Measurements from ENCODE around the gene CAMSAP2.

The CAMSAP2 gene

DNA sequence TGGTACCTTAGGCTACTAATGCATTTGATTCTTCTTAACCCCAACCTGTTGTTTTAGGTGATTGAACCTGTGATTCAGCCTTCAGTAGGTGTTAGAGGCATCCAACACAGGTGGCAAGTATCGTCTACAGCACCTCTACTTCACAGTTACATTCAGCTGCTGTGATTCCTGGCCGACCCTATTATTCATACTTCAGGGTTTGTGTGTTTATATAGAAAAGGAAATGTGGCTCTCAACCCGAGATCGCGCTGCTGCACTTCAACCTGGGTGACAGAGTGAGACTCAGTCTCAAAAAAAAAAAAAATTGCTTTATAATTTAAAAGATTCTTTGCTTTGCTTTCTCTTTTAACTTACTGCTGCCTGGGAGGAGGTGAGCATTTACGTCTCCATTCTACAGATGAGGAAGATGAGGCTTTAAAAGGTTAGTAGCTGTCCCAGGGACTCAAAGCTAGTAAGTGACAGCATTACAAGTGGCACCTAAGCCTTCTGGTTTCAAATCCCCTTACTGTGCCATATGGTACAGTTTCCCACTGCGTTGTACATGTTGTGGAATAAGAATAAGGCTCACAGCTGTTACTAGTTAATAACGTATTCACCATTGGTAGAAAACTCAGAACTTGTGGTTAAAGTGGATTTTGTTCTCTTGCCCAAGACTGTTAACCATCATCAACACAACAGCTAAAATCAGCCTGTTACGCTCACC is 124.2 kb downstream of the CAMSAP2 start:
- Histone ChIP-seq H3K36me3 (ENCODE audit: control insufficient read depth, insufficient read depth, low read length) (peaks cover 12% of the 10 kb centered on the region), H3K4me1 (ENCODE audit: control insufficient read depth, insufficient read depth, low read length) (peaks cover 5% of the 10 kb centered on the region), H3K27ac (ENCODE audit: insufficient read depth, low read depth, low read length, poor library complexity, severe bottlenecking) (no peak overlapping the region), H3K27me3 (ENCODE audit: control insufficient read depth, insufficient read depth, low read length, poor library complexity, severe bottlenecking) (no peaks in the 10 kb centered on the region), H3K4me3 (ENCODE audit: insufficient read depth, low read depth, low read length) (no peak overlapping the region), H3K9me3 (ENCODE audit: control insufficient read depth, low read length) (no peaks in the 10 kb centered on the region)
- WGBS, 2 experiments: 96 to 100% methylated on average over 6 to 9 of the region's 9 CpGs

DNA sequence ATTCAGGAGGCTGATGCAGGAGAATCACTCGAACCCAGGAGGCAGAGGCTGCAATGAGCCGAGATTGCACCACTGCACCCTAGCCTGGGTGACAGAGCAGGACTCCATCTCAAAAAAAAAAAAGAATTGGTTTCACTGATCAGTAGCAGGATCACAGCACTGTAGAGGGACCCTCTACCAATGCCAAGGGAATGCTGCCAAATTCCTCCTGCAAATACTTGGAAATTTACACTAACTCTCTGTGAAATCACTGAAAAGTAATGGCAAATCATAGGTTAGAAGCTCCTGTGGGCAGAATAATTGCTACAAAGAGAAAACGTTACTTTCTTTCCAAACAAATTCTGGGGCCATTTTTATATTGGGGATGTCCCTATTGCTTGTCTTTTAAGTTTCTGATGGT is 127.4 kb downstream of the CAMSAP2 start:
- no peak overlapping the region for H3K4me3 ChIP-seq (ENCODE audit: insufficient read depth, low read depth, low read length)
- H3K36me3 ChIP-seq (ENCODE audit: control insufficient read depth, insufficient read depth, low read length): peaks cover 12% of the 10 kb centered on the region
- no peaks in the 10 kb centered on the region for H3K9me3 ChIP-seq (ENCODE audit: control insufficient read depth, low read length)
- no peaks in the 10 kb centered on the region for H3K27me3 ChIP-seq (ENCODE audit: control insufficient read depth, insufficient read depth, low read length, poor library complexity, severe bottlenecking)
- no peak overlapping the region for H3K27ac ChIP-seq (ENCODE audit: insufficient read depth, low read depth, low read length, poor library complexity, severe bottlenecking)
- WGBS, 2 experiments: 83 to 90% methylated on average over 3 of the region's 3 CpGs
- H3K4me1 ChIP-seq (ENCODE audit: control insufficient read depth, insufficient read depth, low read length): peaks cover 5% of the 10 kb centered on the region

DNA sequence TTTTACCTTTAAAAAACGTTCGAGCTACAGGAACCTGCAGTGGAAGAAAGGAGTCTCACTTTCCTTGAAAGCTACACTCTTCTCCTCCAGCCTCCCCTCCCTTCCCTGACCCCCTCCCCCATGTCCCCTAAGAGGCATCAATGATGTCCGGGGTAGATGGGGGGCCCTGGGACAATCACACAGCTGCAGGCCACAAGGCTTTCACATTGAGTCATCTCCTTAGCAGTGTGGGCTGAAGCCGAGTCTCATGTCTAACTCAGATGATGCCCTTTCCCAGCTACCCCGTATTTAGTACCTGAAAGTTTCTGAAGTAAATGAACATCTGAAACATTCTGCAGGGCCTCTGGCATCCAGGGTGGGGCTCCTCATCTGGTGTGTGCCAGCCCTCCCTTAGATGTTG is 127.8 kb downstream of the CAMSAP2 start:
- H3K27ac ChIP-seq (ENCODE audit: insufficient read depth, low read depth, low read length, poor library complexity, severe bottlenecking): no peak overlapping the region
- H3K36me3 ChIP-seq (ENCODE audit: control insufficient read depth, insufficient read depth, low read length): peaks cover 12% of the 10 kb centered on the region
- no peaks in the 10 kb centered on the region for H3K9me3 ChIP-seq (ENCODE audit: control insufficient read depth, low read length)
- H3K27me3 ChIP-seq (ENCODE audit: control insufficient read depth, insufficient read depth, low read length, poor library complexity, severe bottlenecking): peaks cover 4% of the 10 kb centered on the region
- H3K4me1 ChIP-seq (ENCODE audit: control insufficient read depth, insufficient read depth, low read length): peaks cover 5% of the 10 kb centered on the region
- WGBS, 2 experiments: 55 to 59% methylated on average over 5 of the region's 5 CpGs
- H3K4me3 ChIP-seq (ENCODE audit: insufficient read depth, low read depth, low read length): no peak overlapping the region

DNA sequence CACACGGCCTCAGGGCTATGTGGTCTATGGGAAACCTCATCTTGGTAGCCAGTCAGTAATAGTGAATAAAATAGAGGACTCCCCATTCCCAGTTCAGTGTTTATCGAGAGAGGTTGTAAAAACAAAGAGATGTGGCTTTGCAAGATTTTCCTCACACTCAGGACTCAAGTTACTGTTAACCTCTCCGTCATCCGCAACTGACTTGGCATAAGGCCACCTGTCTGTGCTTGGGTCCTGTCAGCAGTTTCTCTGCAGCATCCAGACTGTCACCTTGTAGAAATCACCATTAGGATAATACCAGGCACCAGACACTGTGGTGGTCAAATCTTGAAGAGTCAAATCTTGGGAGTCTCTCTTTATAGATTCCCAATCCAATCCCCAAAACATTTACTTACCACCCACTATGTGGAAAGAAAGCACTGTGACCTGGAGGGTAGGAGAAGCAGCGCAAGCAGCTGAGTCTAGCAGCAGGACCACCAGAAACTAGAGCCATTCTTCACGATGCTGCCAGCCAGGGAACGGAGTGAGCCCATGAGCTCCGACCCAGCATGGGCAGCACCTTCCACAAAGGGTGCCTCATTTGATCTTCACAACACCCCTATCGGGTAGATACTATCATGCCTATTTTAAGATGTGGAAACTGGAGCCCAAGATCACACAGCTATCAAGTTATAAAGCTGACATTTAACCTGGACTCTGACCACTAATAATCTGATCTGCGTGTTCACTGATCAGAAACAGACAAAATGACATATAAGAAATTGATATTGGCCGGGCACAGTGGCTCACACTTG is 128.5 kb downstream of the CAMSAP2 start:
- Histone ChIP-seq H3K9me3 (ENCODE audit: control insufficient read depth, low read length) (no peaks in the 10 kb centered on the region), H3K36me3 (ENCODE audit: control insufficient read depth, insufficient read depth, low read length) (peaks cover 12% of the 10 kb centered on the region), H3K27ac (ENCODE audit: insufficient read depth, low read depth, low read length, poor library complexity, severe bottlenecking) (no peak overlapping the region), H3K4me1 (ENCODE audit: control insufficient read depth, insufficient read depth, low read length) (peaks cover 5% of the 10 kb centered on the region), H3K4me3 (ENCODE audit: insufficient read depth, low read depth, low read length) (no peak overlapping the region), H3K27me3 (ENCODE audit: control insufficient read depth, insufficient read depth, low read length, poor library complexity, severe bottlenecking) (peaks cover 11% of the 10 kb centered on the region)
- WGBS, 2 experiments: 78 to 84% methylated on average over 10 of the region's 11 CpGs

DNA sequence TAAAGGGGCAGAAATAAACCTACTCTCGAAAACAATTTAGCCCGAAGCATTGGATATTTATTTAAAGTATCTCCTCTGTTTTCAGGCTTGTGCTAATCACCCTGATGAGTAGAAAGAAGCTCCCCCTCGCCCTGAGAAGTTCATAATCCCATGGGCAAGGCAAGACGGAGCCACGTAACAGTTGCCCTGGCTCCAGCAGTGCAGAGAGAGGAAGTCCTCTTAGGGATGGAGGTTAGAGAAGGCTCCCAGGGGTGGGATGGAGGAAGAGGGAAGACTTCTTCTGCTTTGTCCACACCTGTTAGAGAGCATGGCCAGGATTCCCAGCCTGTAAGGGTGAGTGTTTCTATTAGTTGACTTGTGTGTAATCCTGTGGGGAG is 130.7 kb downstream of the CAMSAP2 start:
- H3K27ac ChIP-seq (ENCODE audit: insufficient read depth, low read depth, low read length, poor library complexity, severe bottlenecking): no peak overlapping the region
- H3K4me1 ChIP-seq (ENCODE audit: control insufficient read depth, insufficient read depth, low read length): peaks cover 5% of the 10 kb centered on the region
- no peak overlapping the region for H3K4me3 ChIP-seq (ENCODE audit: insufficient read depth, low read depth, low read length)
- peaks cover 32% of the 10 kb centered on the region for H3K27me3 ChIP-seq (ENCODE audit: control insufficient read depth, insufficient read depth, low read length, poor library complexity, severe bottlenecking)
- no peaks in the 10 kb centered on the region for H3K36me3 ChIP-seq (ENCODE audit: control insufficient read depth, insufficient read depth, low read length)
- WGBS, 2 experiments: 92 to 96% methylated on average over 5 of the region's 5 CpGs
- H3K9me3 ChIP-seq (ENCODE audit: control insufficient read depth, low read length): no peaks in the 10 kb centered on the region

DNA sequence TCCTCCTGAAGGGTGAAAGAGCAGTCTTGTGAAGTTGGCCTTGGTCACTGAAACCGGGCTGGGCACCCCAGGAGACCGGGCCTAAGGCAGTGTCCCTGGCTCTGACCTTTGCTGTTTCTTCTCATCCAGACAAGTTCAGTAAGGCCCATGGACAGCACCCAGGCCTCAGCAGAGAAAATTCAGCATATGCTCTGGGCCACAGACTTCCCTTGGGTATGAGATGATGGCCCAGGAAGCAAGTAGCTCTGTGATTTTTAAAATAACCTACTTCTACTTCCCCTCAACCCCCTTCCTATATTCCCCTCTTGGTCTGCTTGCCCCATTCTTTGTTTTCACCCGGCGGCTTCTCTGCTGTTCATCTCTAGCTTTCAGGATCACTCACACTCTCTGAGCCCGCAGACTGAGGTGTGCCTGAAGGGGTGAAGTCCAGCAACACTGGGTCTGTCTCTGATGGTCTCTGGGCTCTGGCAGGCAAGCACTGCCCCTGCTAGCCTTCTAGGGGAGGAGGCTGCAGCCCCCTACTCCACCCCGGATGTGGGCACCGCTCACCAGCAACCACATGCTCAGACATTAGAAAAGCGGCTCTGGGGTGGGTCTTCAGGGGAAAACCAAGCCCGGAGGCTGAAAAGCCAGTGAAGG is 131.2 kb downstream of the CAMSAP2 start:
- H3K27me3 ChIP-seq (ENCODE audit: control insufficient read depth, insufficient read depth, low read length, poor library complexity, severe bottlenecking): peaks cover 37% of the 10 kb centered on the region
- H3K4me1 ChIP-seq (ENCODE audit: control insufficient read depth, insufficient read depth, low read length): peaks cover 5% of the 10 kb centered on the region
- no peaks in the 10 kb centered on the region for H3K9me3 ChIP-seq (ENCODE audit: control insufficient read depth, low read length)
- no peak overlapping the region for H3K4me3 ChIP-seq (ENCODE audit: insufficient read depth, low read depth, low read length)
- 92 to 94% methylated on average over 9 of the region's 9 CpGs for WGBS, 2 experiments
- H3K27ac ChIP-seq (ENCODE audit: insufficient read depth, low read depth, low read length, poor library complexity, severe bottlenecking): no peak overlapping the region
- H3K36me3 ChIP-seq (ENCODE audit: control insufficient read depth, insufficient read depth, low read length): no peaks in the 10 kb centered on the region

DNA sequence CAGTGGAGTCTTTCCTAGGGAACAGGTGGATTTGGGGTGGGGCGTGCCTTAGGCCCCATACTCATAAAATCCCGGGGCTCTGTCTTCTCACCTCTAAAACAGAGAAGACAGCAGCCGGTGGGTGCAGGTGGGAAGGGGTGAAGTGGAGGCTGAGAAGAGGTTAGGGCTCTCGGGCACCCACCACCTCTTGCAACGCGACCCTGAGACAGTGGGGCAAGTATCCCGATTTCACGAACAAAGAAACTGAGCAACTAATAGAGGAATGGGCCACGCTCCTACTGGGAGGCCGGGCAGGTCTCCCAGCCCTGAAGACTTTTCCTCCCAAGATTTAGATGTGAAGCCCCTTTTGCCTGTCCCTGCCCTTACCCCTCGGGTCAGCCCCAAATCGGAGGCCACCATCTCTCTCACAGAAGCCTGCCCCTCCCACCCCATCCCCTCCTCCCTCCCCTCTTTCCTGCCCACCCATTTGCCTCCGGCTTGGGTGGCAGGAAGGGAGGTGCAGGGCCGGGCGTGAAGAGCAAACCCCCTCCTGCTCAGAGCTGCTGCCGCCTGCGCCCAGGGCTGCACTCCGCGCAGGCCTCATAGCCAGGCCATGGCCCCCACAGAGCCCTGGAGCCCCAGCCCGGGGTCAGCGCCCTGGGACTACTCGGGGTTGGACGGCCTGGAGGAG is 133.9 kb downstream of the CAMSAP2 start, which contains the start of gene GPR25:
Gene GPR25, plus strand, starts transcription at position 536 of the 670 bp plus-strand sequence. Its CDS starts 57 bp downstream, at position 593.
- H3K4me1 ChIP-seq (ENCODE audit: control insufficient read depth, insufficient read depth, low read length): peaks cover 6% of the 10 kb centered on the region
- H3K4me3 ChIP-seq (ENCODE audit: insufficient read depth, low read depth, low read length): peak within 1 kb of the TSS; percentile 13
- no peaks in the 10 kb centered on the region for H3K9me3 ChIP-seq (ENCODE audit: control insufficient read depth, low read length)
- H3K27me3 ChIP-seq (ENCODE audit: control insufficient read depth, insufficient read depth, low read length, poor library complexity, severe bottlenecking): peaks cover 37% of the 10 kb centered on the region
- no peaks in the 10 kb centered on the region for H3K36me3 ChIP-seq (ENCODE audit: control insufficient read depth, insufficient read depth, low read length)
- WGBS, 2 experiments: 93 to 94% methylated on average over 23 of the region's 23 CpGs
- no peak within 1 kb of the TSS for H3K27ac ChIP-seq (ENCODE audit: insufficient read depth, low read depth, low read length, poor library complexity, severe bottlenecking)

DNA sequence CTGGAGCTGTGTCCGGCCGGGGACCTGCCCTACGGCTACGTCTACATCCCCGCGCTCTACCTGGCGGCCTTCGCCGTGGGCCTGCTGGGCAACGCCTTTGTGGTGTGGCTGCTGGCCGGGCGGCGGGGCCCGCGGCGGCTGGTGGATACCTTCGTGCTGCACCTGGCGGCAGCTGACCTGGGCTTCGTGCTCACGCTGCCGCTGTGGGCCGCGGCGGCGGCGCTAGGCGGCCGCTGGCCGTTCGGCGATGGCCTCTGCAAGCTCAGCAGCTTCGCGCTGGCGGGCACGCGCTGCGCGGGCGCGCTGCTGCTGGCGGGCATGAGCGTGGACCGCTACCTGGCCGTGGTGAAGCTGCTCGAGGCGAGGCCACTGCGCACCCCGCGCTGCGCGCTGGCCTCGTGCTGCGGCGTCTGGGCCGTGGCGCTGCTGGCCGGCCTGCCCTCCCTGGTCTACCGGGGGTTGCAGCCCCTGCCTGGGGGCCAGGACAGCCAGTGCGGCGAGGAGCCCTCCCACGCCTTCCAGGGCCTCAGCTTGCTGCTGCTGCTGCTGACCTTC is 134.5 kb downstream of the CAMSAP2 start:
- peak overlapping the region; percentile 13 for H3K4me3 ChIP-seq (ENCODE audit: insufficient read depth, low read depth, low read length)
- H3K9me3 ChIP-seq (ENCODE audit: control insufficient read depth, low read length): no peaks in the 10 kb centered on the region
- no peak overlapping the region for H3K27ac ChIP-seq (ENCODE audit: insufficient read depth, low read depth, low read length, poor library complexity, severe bottlenecking)
- H3K27me3 ChIP-seq (ENCODE audit: control insufficient read depth, insufficient read depth, low read length, poor library complexity, severe bottlenecking): peaks cover 37% of the 10 kb centered on the region
- WGBS, 2 experiments: 67 to 70% methylated on average over 61 of the region's 61 CpGs
- H3K36me3 ChIP-seq (ENCODE audit: control insufficient read depth, insufficient read depth, low read length): no peaks in the 10 kb centered on the region
- H3K4me1 ChIP-seq (ENCODE audit: control insufficient read depth, insufficient read depth, low read length): peaks cover 6% of the 10 kb centered on the region

DNA sequence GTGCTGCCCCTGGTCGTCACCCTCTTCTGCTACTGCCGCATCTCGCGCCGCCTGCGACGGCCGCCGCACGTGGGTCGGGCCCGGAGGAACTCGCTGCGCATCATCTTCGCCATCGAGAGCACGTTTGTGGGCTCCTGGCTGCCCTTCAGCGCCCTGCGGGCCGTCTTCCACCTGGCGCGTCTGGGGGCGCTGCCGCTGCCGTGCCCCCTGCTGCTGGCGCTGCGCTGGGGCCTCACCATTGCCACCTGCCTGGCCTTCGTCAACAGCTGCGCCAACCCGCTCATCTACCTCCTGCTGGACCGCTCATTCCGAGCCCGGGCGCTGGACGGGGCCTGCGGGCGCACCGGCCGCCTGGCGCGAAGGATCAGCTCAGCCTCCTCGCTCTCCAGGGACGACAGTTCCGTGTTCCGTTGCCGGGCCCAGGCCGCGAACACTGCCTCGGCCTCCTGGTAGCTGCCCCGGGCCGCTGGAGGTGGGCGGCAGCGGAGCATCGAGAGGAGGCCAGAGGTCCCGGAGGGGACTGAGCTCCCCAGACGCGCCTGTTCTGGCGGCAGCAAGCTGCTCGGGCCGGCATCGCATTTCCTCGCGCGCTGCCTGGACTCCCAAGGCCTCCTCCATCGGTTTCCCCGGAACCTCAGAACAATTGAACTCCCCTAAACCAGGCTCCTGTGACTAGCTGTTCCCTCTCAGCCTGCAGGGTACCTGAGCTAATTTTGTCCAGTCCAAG is 135.1 kb downstream of the CAMSAP2 start:
- H3K27ac ChIP-seq (ENCODE audit: insufficient read depth, low read depth, low read length, poor library complexity, severe bottlenecking): no peak overlapping the region
- H3K4me1 ChIP-seq (ENCODE audit: control insufficient read depth, insufficient read depth, low read length): peaks cover 6% of the 10 kb centered on the region
- H3K4me3 ChIP-seq (ENCODE audit: insufficient read depth, low read depth, low read length): peak overlapping the region; percentile 13
- H3K27me3 ChIP-seq (ENCODE audit: control insufficient read depth, insufficient read depth, low read length, poor library complexity, severe bottlenecking): peaks cover 37% of the 10 kb centered on the region
- H3K36me3 ChIP-seq (ENCODE audit: control insufficient read depth, insufficient read depth, low read length): no peaks in the 10 kb centered on the region
- H3K9me3 ChIP-seq (ENCODE audit: control insufficient read depth, low read length): no peaks in the 10 kb centered on the region
- 63 to 64% methylated on average over 66 of the region's 66 CpGs for WGBS, 2 experiments
